ENCODE results near the gene OPRM1.
"Not testable (repeated sequence)": the region's sequence is repeated elsewhere in the genome, so short reads cannot be mapped to it uniquely, and the experiment has no call there.

OPRM1 gene

DNA sequence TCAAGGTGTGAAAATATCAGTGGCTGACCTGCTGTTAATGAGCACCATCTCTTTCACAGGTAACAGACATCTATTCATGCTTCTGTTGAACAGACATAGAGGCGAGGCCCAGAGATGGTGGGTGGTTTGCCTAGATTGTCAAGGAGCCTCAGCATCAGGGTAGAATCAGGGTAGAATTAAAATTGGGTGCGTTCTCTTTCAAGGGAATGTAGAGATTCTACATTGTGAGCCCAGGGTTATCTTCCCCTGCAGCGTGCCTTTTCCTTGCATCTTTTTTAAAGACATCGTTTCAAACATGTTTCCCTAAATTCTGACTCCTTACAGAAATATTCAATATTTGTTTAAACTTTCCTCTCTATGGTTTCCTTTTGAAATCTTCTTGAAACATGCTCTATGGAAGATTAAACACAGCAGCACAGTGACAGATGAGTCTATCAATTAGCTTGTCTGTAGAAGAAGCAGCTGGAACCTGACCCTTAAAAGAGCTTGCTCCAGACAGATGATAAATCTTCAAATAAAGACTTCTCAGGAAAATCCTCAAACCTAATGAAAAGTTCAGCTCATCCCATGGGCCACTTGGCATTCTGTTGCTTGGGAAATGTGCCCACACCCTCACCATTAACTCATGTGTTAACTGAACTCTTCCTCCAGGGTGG is 197.7 kb downstream of the OPRM1 start:
- in situ Hi-C loops (cut with MboI; ENCODE audit: low sequenced_read_pairs) = no loop called here

DNA sequence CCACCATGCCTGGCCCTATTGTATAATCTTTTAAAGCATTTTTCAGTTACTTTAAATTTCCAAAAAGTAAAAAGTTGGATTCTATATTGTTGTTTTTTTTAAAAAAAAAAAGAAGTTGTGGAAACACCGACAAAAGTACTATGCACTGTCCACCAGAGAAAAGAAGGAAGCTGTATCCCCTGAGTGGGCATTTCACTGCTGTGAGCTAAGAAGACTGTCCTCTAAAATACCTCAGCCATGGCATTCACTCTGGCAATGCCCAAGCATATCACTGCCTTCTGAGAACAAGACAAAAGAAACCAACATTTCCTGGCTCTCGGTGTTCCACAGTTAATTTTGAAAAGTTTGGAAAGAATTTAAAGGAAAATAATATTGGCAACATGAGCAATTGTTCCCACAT is 199.8 kb downstream of the OPRM1 start:
- in situ Hi-C loops (cut with MboI; ENCODE audit: low sequenced_read_pairs) = no loop called here

DNA sequence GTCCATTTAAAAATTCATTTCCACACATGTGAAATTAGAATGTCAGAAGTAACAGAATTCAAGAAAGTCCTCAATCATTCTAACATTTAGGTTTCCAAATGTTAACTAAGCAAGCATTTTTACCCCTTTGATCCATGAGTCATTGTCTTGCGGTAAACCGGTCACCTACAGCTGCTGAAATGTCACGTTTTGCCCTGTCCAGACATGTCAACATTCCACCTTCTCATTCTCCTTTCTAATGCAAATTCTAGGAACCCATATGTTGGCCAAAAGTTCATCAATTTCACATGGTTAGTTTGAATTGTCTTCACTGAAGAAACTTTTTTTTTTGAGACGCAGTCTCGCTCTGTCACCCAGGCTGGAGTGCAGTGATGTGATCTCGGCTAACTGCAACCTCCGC is 200.4 kb downstream of the OPRM1 start:
- in situ Hi-C loops (cut with MboI; ENCODE audit: low sequenced_read_pairs) = no loop called here

DNA sequence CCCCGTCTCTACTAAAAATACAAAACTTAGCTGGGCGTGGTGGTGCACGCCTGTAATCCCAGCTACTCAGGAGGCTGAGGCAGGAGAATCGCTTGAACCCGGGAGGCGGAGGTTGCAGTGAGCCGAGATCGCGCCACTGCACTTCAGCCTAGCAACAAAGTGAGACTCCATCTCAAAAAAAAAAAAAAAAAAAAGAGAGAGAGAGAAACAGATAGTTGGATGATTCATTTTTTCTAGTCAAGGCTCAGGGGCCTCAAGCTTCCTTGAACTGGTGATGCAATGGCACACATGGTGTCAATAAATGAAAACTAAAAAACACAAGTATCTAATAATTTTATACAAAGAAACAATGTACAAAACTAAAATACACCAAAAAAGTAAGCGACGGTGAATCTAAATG is 202.0 kb downstream of the OPRM1 start:
- in situ Hi-C loops (cut with MboI; ENCODE audit: low sequenced_read_pairs) = not testable (repeated sequence)

DNA sequence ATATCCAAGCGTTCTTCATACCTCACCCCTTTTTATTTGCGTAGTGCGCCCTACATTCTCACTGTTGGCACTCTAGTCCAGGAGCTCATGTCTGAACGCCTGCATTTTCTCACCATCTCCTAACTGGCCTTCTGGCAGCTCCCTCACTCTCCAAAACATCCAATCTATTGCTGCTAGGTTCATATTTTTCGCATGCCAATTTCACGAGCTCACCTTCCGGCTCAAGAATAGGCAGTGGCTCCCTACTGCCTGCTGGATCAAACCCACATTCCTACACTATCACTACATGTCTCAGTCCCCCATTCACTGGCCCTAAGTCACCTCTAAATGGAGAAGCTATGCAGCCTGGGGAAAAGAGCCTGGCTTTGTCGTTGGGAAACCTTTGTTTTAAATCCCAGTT is 202.5 kb downstream of the OPRM1 start:
- in situ Hi-C loops (cut with MboI; ENCODE audit: low sequenced_read_pairs) = no loop called here

DNA sequence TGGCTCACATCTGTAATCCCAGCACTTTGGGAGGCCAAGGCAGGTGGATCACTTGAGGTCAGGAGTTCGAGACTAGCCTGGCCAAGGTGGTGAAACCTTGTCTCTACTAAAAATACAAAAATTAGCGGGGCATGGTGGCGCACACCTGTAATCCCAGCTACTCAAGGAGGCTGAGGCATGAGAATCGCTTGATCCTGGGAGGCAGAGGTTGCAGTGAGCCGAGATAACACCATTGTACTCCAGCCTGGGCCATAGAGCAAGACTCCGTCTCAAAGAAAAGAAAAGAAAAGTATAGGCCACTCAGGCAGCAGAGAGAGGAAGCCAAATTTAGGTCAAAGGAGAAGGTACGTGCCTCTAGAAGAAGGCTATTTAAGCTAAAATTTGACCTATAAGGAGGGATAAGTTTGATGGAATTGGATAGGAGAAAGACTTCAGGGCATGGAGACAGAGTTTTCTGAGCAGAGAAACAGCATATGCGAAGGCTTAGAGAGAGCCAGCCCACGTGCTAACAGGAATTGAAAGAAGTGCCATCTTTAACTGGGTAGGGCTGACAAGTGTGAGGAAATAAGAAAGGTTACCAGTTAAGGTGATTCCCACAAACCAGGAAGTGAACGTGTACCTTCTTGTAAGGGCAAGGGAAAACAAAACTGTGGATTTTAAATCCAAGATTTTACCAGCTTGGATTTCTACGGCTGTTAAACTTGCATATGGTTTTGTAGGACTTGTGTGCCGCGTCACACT is 203.7 kb downstream of the OPRM1 start:
- in situ Hi-C loops (cut with MboI; ENCODE audit: low sequenced_read_pairs) = no loop called here

DNA sequence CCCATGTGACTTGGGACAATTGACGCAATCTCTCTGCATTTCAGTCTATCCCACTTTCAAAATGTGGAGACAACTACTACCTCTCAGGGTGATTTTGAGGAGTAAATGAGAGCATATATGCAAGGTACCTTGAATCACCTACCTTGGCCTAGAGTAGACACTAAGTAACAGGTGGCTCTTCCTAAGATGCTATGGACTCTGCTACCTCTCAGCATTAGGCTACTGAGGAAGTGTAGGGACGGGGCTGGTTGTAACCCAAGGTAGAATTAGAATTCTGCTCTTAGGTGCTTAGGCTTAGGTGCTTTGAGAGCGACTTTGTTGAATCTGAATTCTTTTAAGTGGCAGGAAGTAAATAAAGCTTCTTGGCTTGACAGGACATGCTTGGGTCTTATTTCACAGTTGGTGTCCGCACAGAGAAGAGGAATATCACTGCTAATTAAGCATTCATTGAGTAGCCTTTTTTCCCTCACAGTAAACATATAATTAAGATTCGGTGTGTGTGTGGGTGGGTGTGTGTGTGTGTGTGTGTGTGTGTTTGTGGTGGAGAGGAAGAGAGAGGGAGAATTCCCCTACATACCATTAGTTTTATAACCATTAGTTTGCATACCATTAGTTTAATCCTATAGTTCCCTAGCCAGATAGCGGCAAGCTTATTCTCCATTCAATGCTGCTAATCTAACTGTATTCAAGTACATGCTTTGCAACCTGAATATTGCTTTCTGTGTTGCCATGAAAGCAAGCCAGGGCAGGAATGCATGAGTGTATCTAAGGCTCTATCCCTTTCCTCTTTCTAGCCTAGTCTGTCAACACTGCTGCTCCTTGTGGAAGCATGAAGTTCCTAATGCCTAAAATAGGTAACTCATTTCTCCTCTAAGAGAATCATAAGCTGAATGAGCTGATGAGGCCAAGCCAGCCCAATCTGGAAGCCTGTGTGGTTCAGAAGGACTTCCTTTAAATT is 205.0 kb downstream of the OPRM1 start:
- in situ Hi-C loops (cut with MboI; ENCODE audit: low sequenced_read_pairs) = no loop called here

DNA sequence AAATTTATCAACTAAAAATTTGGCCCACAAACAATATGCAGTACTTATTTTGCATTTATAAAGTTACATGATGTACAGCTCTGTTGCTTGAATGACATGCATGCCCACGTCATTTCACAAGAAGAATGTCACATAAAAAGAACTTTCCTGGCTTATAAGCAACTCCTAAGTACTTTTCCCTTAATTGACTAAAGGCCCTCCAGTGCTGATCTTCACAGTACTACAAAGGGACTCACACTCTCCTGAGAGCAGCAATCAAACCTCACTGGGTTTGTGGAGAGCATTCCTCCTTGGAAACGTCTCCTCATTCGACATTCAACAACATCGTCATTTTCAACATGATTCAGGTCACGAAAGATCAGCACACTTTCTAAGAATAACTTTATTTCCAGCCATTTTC is 206.5 kb downstream of the OPRM1 start:
- in situ Hi-C loops (cut with MboI; ENCODE audit: low sequenced_read_pairs) = no loop called here

DNA sequence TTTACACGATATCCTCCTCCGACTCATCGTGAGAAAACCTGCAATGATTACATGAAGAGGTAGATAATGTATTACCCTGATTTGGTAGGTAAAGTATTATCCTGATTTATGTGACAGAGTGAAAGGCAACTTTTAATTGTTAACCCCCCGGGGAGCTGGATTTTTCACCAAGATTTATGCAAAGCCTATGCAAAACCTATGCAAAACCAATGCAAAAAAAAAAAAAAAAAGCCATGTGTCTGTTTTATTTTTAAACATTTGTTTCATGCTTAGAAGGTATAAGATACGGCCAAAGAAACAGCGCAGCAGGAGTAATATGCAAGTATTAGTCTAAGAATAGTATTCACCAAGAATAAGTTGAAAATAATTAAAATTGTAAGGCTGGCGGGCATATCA is 207.7 kb downstream of the OPRM1 start:
- in situ Hi-C loops (cut with MboI; ENCODE audit: low sequenced_read_pairs) = no loop called here

DNA sequence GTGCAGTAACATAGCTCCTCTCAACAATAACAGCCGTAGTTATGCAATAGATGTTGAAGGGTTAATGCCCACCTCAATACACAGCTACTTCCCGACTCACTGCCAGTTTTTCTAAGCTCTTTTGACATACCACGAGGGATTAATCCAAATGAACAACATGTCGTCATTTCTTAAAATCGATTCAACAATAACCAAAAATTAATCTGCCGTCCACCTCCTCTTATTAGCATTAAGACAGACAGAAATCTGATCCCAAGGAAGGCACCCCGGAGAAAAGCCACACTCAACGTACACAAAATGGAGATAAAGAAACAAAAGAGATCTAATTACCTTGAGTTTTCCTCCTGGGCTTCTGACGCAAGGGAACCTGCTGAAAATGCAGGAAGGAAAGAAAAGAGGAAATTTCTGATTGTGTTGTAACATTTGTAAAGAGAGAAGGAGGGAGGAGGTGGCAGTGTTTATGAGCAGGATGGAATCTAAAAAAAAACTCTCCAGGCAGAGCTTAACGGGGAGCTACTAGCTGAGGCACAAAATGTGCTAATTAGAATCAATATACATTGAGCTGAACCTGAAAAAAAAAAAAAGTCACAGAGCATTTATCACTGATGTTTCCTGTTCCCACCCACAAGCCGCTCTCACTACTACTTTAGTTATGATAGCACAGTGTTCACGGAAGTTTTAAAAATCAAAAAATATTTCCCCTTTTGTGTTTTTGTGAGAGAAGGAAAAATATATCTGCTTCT is 208.2 kb downstream of the OPRM1 start:
- in situ Hi-C loops (cut with MboI; ENCODE audit: low sequenced_read_pairs) = no loop called here

DNA sequence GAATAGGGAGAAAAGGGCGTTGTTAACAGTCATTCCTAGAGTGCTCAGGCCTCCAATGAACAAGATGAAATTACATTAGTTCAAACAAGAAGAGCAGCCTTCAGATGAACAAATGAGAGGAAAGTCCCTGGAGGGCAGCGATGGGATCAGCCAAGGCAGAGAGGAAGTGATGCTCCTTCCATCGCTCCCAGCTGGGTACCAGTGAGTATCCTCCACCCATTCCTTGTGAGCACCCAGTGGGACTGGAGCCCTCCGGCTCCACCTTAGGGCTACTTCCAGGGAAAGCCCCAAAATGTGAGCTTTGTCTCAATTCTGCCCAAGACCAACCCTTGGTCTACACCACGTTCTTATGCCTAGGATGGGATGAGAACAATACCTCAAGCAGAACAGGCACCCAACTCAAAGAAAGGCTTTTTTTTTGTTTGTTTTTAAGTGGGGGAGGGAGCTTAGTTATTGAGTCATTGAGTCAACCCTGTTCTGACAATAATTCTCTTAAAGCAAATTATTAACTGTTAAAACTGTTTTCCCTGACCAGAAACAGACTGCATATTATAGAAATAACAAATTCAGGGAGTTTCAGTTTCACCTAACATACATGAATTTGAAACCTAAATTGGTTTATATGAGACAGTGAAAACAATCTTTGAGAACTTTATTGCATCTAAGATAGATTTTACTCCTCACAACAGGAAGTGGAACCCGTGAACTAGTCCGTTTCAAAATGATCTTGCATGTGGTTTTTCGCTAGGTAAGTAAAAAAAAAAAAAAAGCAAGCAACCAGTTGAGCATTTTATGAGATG is 210.7 kb downstream of the OPRM1 start:
- in situ Hi-C loops (cut with MboI; ENCODE audit: low sequenced_read_pairs) = no loop called here

DNA sequence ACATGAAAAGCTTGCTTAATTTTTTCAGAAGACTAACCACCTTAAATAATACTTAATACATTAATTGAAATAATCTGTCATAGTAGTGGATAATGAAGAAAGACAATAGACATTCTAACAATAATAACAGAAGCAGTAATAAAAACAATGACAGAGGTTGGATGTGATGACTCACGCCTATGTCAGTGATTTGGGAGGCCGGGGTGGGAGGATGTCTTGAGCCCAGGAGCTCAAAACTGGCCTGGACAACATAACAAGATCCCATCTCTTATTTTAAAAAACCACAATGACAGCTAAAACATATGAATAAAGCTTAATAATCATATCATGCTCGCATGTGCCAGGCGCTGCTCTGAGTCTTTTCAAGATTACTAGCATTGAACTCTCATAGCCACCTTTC is 212.1 kb downstream of the OPRM1 start:
- in situ Hi-C loops (cut with MboI; ENCODE audit: low sequenced_read_pairs) = no loop called here

DNA sequence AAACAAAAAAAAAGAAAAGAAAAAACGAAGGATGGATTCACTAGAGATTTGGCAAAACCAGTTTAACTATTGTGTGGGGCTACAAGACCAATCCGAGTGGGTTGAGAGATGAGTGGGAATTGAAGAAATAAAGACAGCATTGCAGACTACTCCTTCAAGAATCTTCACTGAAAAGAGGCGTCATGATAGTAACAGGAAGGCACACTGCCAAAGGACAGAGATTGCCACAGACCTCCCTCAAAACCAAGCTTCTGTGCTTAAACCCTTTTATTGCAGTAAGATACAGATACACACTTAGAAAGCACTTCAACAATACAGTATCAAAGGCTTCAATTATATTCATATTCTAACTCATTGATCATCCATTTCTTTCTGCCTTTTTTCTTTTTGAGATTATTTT is 213.6 kb downstream of the OPRM1 start:
- in situ Hi-C loops (cut with MboI; ENCODE audit: low sequenced_read_pairs) = no loop called here

DNA sequence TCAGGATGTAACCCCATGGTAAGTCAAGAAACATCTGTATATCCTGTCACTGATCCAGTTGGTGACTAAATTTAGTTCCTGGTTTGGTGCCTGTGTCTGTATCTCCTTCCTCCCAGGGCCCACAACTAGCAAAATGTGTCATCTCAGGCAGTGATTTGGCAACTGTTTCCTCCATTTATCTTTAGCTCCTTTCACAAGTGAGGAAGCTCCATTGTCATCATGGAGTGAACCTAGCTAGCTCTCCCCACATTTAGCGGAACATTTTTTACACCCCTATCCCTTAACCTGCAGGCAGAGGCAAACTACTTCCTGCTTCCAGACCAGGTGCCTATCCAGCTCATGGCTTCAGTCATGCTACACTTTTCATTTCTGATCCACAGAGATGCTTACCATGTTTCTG is 218.0 kb downstream of the OPRM1 start:
- in situ Hi-C loops (cut with MboI; ENCODE audit: low sequenced_read_pairs) = no loop called here

DNA sequence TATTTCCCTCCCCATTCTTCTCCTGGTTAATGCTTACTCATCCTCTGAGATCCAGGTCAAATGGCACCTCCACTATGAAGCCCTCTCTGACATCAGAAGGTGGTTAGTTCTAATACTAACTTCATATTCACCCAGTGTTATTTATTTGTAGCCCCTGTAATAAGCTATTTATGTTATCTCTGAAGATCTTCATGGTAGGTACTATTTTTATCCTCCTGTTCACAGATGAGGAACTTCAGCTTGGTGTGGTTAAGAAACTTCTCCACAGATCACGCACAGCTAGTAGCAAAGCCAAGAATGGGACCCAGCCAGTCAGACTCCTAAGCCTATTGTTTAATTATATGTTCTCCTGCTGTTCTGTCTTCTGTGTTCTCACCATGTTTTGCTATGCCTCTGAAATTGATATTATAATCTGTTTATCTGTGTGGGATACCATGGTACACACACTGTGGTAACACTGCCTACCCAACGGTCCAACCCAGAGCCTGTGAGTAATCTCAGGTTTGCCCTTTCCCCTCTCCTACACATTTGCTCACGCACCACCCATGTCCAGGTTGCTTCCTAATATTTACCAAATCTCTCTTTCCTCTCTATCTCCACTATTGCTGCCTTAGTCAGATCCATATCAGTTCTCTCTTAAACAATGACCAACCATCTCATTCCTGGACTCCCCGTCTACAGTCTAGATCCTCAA is 219.2 kb downstream of the OPRM1 start:
- in situ Hi-C loops (cut with MboI; ENCODE audit: low sequenced_read_pairs) = no loop called here

DNA sequence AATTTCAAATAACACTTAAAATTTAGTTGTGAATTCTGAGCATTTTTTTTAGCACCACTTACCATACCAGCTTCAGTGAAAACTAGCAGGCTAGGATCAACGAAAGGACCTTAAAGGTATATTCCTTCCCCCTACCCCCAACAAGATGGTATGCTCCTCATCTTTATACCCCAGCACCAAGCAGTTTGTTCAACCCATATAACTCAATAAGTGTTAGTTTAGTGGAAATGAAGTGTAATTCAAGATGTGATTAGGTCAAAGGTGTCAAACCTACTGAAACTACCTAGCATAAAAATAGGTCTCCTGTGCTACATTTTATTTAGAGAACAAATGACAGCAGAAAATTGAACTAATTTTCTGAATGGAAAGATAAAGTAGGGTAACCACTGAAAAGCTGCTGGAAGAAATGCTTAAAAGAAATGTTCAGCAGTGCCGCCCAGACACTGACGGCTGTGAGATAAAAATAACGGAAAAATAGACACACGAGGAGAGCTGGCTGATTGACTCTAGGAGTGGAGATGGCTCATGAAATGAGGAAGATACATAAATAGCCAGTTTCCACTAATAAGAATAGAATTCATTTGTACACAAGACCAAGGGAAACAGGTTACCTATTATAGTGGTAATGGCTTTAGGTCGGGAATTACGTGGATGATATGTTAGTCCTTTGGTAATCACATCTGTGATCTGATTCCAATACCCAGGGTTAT is 222.8 kb downstream of the OPRM1 start:
- in situ Hi-C loops (cut with MboI; ENCODE audit: low sequenced_read_pairs) = no loop called here

DNA sequence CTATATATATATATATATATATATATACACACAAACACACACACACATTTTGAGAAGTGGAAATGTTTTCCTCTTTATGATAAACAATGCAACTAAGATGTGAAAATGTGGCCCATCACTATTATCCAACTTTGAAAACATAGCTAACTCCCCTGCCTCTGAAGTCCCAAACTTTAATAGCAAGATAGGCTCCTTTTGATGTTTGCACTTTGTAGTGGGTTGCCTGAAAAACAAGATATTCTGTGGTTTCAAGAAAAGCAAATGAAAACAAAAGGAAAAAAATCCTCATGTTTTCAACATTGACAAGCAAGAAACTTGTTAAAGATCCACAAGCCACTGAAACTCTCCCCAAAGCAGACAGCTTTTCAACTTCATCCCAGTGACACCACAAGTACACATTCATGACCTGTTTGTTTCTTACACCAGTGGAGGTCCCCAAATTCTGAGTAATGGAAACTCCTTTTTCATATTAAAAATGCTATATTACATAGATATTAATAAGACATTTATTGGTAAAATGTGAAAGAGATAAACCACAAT is 227.6 kb downstream of the OPRM1 start:
- in situ Hi-C loops (cut with MboI; ENCODE audit: low sequenced_read_pairs) = no loop called here

DNA sequence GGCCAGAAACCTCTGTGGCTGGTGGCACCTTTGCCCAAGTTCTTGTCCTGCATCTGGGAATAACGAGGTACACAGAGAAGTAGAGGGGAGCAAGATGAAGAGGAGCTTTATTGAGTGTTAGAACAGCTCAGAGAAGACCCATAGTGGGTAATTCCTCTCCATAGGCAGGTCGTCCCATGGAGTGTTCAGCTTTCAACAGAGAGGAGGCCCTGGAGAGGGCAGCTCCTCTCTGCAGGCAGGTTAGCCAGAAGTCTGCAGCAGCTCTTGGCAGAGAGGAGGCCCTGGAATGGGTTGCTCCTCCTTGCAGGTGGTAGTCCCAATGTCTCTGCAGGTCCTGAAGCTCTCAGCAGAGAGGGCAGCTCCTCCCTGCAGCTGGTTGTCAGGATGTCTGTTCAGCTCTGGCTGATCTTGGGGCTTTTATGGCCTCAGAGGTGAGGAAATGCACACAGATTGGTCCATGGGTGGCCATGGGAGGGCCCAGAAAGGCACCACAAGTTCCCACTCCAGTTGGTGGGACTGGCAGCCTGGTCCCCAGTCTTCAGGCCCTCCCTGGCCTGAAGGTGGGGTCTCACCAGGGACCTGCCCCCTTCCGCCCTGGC is 228.6 kb downstream of the OPRM1 start:
- in situ Hi-C loops (cut with MboI; ENCODE audit: low sequenced_read_pairs) = no loop called here
